OCI-LY1 (cell line): ENCODE results near the gene PDS5A.

Source experiments
- H2AFZ ChIP-seq: fragments of 200-600 bp; sonication (generic), shearing (Covaris generic); 2 replicates; pipeline ENCODE4 v1.6.0; 2014; ENCODE audit warnings: antibody characterized with exemption, mild to moderate bottlenecking, low read length
- H3F3A ChIP-seq: fragments of 200-600 bp; sonication (generic), shearing (Covaris generic); 2 replicates; pipeline ENCODE4 v1.6.0; 2014; ENCODE audit warnings: mild to moderate bottlenecking, antibody characterized with exemption, low read length, moderate library complexity; ENCODE audit not compliant: insufficient read depth
- H3K27ac ChIP-seq: fragments of 200-600 bp; sonication (generic); 2 replicates; pipeline ENCODE4 v1.5.1; 2014; ENCODE audit warnings: low read length, mixed run types, mild to moderate bottlenecking, low read depth; ENCODE audit not compliant: poor library complexity, severe bottlenecking
- H3K27me3 ChIP-seq: fragments of 200-600 bp; sonication (generic); 2 replicates; pipeline ENCODE4 v1.6.0; 2014; ENCODE audit warnings: antibody characterized with exemption, mild to moderate bottlenecking, low read length, moderate library complexity; ENCODE audit not compliant: insufficient read depth
- H3K36me3 ChIP-seq: fragments of 200-600 bp; sonication (generic); 2 replicates; pipeline ENCODE4 v1.6.1; 2014; ENCODE audit warnings: mild to moderate bottlenecking, antibody characterized with exemption, low read length, moderate library complexity, mixed read lengths; ENCODE audit not compliant: insufficient read depth
- H3K4me1 ChIP-seq: fragments of 200-600 bp; sonication (generic); 2 replicates; pipeline ENCODE4 v1.5.1; 2014; ENCODE audit warnings: mild to moderate bottlenecking, low read length, moderate library complexity; ENCODE audit not compliant: insufficient read depth, severe bottlenecking
- H3K4me2 ChIP-seq: fragments of 200-600 bp; sonication (generic), shearing (Covaris generic); 2 replicates; pipeline ENCODE4 v1.6.1; 2014; ENCODE audit warnings: low read length
- H3K4me3 ChIP-seq: fragments of 200-600 bp; sonication (generic); 2 replicates; pipeline ENCODE4 v1.5.1; 2014; ENCODE audit warnings: low read length, low read depth, mild to moderate bottlenecking, mixed read lengths; ENCODE audit not compliant: poor library complexity, severe bottlenecking
- H3K79me2 ChIP-seq: fragments of 200-600 bp; shearing (Covaris generic); 2 replicates; pipeline ENCODE4 v1.6.1; 2016; ENCODE audit warnings: mixed run types, low read length, mixed read lengths; ENCODE audit not compliant: insufficient read depth
- H3K9ac ChIP-seq: fragments of 200-600 bp; sonication (generic), shearing (Covaris generic); 2 replicates; pipeline ENCODE4 v1.6.1; 2014; ENCODE audit warnings: mild to moderate bottlenecking, low read length, mixed read lengths
- H3K9me2 ChIP-seq: fragments of 200-600 bp; sonication (generic), shearing (Covaris generic); 2 replicates; pipeline ENCODE4 v1.6.1; 2014; ENCODE audit warnings: low read depth, mild to moderate bottlenecking, low read length, mixed read lengths
- H3K9me3 ChIP-seq: fragments of 200-600 bp; shearing (Covaris generic); 2 replicates; pipeline ENCODE4 v1.6.1; 2014; ENCODE audit warnings: low read length, mixed read lengths
- H4K20me1 ChIP-seq: fragments of 200-600 bp; sonication (generic), shearing (Covaris generic); 2 replicates; pipeline ENCODE4 v1.6.0; 2016; ENCODE audit warnings: mild to moderate bottlenecking, low read length; ENCODE audit not compliant: insufficient read depth
- CTCF ChIP-seq: fragments of 200-600 bp; sonication (generic), shearing (Covaris generic); IDR thresholded peaks from 2 replicates; pipeline ENCODE4 v1.5.1; 2017; ENCODE audit warnings: mild to moderate bottlenecking, antibody characterized with exemption, low read length, moderate library complexity, mixed read lengths
- EZH2 ChIP-seq: fragments of 200-600 bp; sonication (generic), shearing (Covaris generic); IDR thresholded peaks from 2 replicates; pipeline ENCODE4 v1.8.0; 2017; ENCODE audit warnings: borderline replicate concordance, mixed run types, mild to moderate bottlenecking, antibody characterized with exemption, low read length, moderate library complexity, mixed read lengths

The PDS5A gene

GRCh38 chr4:39913471-39913870, 64.2 kb downstream of the PDS5A start:
- H3K9me2 ChIP-seq: no peaks in the 10 kb centered on the region
- no peak overlapping the region for H3K4me3 ChIP-seq
- H3K79me2 ChIP-seq: no peaks in the 10 kb centered on the region
- no peaks in the 10 kb centered on the region for H3F3A ChIP-seq
- H2AFZ ChIP-seq: no peak overlapping the region
- peaks cover 86% of the 10 kb centered on the region for H3K36me3 ChIP-seq
- H3K9ac ChIP-seq: no peak overlapping the region
- no peak overlapping the region for H3K27ac ChIP-seq
- no peak for TF ChIP-seq CTCF
- TF ChIP-seq EZH2: no peak
- no peaks in the 10 kb centered on the region for H4K20me1 ChIP-seq
- no peaks in the 10 kb centered on the region for H3K27me3 ChIP-seq
- H3K4me2 ChIP-seq: no peak overlapping the region
- H3K9me3 ChIP-seq: no peaks in the 10 kb centered on the region
- H3K4me1 ChIP-seq: no peaks in the 10 kb centered on the region

GRCh38 chr4:39910064-39910463, 67.6 kb downstream of the PDS5A start:
- H3K79me2 ChIP-seq: no peaks in the 10 kb centered on the region
- H3K9ac ChIP-seq: no peak overlapping the region
- no peak overlapping the region for H3K4me3 ChIP-seq
- no peaks in the 10 kb centered on the region for H3K27me3 ChIP-seq
- H3K4me2 ChIP-seq: no peak overlapping the region
- H3K36me3 ChIP-seq: peaks cover 84% of the 10 kb centered on the region
- H4K20me1 ChIP-seq: no peaks in the 10 kb centered on the region
- no peak overlapping the region for H3K27ac ChIP-seq
- H3K9me3 ChIP-seq: no peaks in the 10 kb centered on the region
- TF ChIP-seq EZH2 (no peak), CTCF (no peak)
- H3F3A ChIP-seq: no peaks in the 10 kb centered on the region
- no peaks in the 10 kb centered on the region for H3K9me2 ChIP-seq
- no peak overlapping the region for H2AFZ ChIP-seq
- no peaks in the 10 kb centered on the region for H3K4me1 ChIP-seq

GRCh38 chr4:39908284-39908683, 69.4 kb downstream of the PDS5A start:
- Histone ChIP-seq H3F3A (no peaks in the 10 kb centered on the region), H3K9ac (no peak overlapping the region), H3K27ac (no peak overlapping the region), H3K9me2 (no peaks in the 10 kb centered on the region), H4K20me1 (no peaks in the 10 kb centered on the region), H3K4me2 (no peak overlapping the region), H3K9me3 (no peaks in the 10 kb centered on the region), H3K4me3 (no peak overlapping the region), H2AFZ (no peak overlapping the region), H3K4me1 (no peaks in the 10 kb centered on the region), H3K79me2 (no peaks in the 10 kb centered on the region), H3K36me3 (peaks cover 78% of the 10 kb centered on the region), H3K27me3 (no peaks in the 10 kb centered on the region)
- no peak for TF ChIP-seq CTCF
